Heart left ventricle (tissue), 13 donors: Measurements from ENCODE around the gene PHLPP2.
A peak's percentile ranks its signal among the peaks of the same experiment; 100 is the strongest.

Experiments
- POLR2A ChIP-seq, 2 donors: fragments of 450-650 bp; IDR thresholded peaks; one replicate each; pipeline ENCODE4 v1.6.1; 2017; ENCODE audit warnings: antibody characterized with exemption in 2 of 2, mild to moderate bottlenecking in 2 of 2, moderate library complexity in 2 of 2
- TF ChIP-seq, protein P1 (sequence below), 12 donors: fragments of 200-600 bp; sonication (generic) in 4 of 12; IDR thresholded peaks; one replicate each; pipeline versions ENCODE4 v1.5.0 to v1.8.0; 2018 to 2022; ENCODE audit warnings: antibody characterized with exemption in 12 of 12, mild to moderate bottlenecking in 5 of 12
- donor health status: ischemic (EF 13 %, LVEDD 7.1; RV severe dilation, severe dysfunction).
- donor health status: DM: no; HTN: yes; CAD: no.
- donor health status: DM: no; HTN: no; CAD: no.
- donor health status: ischemic (EF 25% LVEDD 6.9; RV normal size, moderate dysfunction).
- donor health status: ischemic (EF 25% LVEDD 5.7; RV mildly dilated, moderate dysfunction).
- donor health status: ischemic (EF 35%, LVEDD 5.7; RV mildly dilated, moderate dysfunction).
- donor health status: nonischemic (EF 11% LVEDD 7.7; RV severe dilation, severe dysfunction).
- donor health status: DM: yes; HTN: yes; CAD: no.
- donor health status: PGD.
- donor health status: ischemic (EF 29% LVEDD 5.4; RV normal size, mild dysfunction).
- donor health status: nonischemic (EF 23%, LVEDD 6.1; RV moderate dilation, normal function).

DNA sequence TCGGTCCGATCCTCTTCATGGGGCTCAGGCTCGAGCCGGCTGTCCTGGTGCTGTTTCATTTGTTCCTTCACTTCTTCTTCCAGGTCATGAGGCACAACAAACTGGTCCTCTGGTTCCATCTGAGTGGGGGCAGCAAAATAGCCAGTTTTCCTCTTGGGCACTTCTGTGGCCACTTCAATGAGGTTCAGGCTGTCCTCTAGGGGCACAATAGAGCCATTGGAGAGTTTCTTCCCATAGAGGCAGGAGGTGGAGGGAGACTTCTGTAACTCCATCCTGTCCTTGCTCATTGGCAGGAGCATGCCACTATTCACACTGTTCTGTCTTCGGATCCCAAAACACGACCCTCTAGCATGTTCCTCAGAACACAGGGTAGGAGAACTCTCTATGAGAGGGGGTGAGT, 75.6 kb downstream of the PHLPP2 start:
- TF ChIP-seq POLR2A (IDR thresholded peaks at IDR 0.05) = no peak
- TF ChIP-seq, protein P1, sequence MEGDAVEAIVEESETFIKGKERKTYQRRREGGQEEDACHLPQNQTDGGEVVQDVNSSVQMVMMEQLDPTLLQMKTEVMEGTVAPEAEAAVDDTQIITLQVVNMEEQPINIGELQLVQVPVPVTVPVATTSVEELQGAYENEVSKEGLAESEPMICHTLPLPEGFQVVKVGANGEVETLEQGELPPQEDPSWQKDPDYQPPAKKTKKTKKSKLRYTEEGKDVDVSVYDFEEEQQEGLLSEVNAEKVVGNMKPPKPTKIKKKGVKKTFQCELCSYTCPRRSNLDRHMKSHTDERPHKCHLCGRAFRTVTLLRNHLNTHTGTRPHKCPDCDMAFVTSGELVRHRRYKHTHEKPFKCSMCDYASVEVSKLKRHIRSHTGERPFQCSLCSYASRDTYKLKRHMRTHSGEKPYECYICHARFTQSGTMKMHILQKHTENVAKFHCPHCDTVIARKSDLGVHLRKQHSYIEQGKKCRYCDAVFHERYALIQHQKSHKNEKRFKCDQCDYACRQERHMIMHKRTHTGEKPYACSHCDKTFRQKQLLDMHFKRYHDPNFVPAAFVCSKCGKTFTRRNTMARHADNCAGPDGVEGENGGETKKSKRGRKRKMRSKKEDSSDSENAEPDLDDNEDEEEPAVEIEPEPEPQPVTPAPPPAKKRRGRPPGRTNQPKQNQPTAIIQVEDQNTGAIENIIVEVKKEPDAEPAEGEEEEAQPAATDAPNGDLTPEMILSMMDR (IDR thresholded peaks at IDR 0.05) = peak in 3 of 12 donors; percentile 5 to 22 (median 18)
